Measurements from ENCODE around the gene ADCY5. TPM values are rescaled to one million over a fixed set of nuclear protein-coding genes. Genes with fewer than 3 reads are reported as not detected.

The ADCY5 gene
- total RNA-seq, 1 donor from 2014 or later: 4.0 TPM

DNA sequence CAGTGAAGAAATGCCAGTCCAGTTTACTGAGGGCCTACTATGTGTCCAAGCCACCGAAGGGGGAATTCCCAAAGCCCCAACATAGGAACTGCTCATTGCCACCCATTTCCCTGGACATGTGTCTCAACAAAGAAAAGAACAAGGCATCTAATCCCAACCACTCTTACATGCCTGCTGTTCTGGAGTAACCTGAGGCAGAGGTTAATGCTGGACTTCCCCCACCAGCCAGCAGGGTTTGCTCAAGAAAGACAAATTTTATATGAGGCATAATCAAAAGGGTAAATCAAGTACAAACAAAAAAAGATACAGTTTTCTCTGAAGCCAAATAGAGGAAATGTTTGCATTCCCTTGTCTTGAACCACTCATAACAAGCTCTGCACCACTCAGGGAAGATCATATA is 4.1 kb downstream of the ADCY5 start:
- intact Hi-C loops (cut with DNase I): no loop called here
- Histone ChIP-seq H3K9me3 (no peaks in the 10 kb centered on the region), H3K27ac (no peak overlapping the region), H3K4me1 (peaks cover 8% of the 10 kb centered on the region), H3K36me3 (no peaks in the 10 kb centered on the region), H3K4me3 (no peak overlapping the region), H3K27me3 (peaks cover 20% of the 10 kb centered on the region)
- ATAC-seq: no peak
- no peak for DNase-seq
- TF ChIP-seq CTCF (IDR thresholded peaks at IDR 0.05): no peak

DNA sequence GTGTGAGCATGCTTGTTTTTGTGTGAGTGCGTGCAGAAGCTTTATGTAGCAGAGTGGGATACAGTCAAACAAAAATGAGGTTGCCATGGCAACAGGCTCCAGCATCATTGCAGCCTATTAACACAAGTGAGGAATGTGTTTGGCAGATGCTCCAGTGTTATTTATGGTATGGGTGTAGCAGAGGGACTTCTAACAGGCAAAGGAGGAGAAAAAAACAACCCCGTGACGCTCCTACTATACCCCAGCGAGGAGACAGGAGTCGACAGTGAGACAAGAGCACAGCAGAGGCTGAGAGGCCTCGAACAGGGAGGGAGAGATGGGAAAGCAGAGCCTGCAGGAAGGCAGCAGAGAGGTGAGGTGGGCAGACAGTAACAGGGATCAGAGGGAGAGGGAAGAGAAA is 4.9 kb downstream of the ADCY5 start:
- Histone ChIP-seq H3K9me3 (no peaks in the 10 kb centered on the region), H3K4me3 (no peak overlapping the region), H3K27me3 (peaks cover 19% of the 10 kb centered on the region), H3K27ac (no peak overlapping the region), H3K36me3 (no peaks in the 10 kb centered on the region), H3K4me1 (peaks cover 8% of the 10 kb centered on the region)
- intact Hi-C loops (cut with DNase I): no loop called here
- DNase-seq (no peak), ATAC-seq (no peak)
- TF ChIP-seq CTCF (IDR thresholded peaks at IDR 0.05): no peak

GRCh38 chr3:123442908-123443307 is 6.0 kb downstream of the ADCY5 start:
- H3K4me1 ChIP-seq: no peaks in the 10 kb centered on the region
- TF ChIP-seq CTCF (IDR thresholded peaks at IDR 0.05): no peak
- no peak overlapping the region for H3K27ac ChIP-seq
- H3K36me3 ChIP-seq: no peaks in the 10 kb centered on the region
- H3K27me3 ChIP-seq: peaks cover 11% of the 10 kb centered on the region
- intact Hi-C loops (cut with DNase I): no loop called here
- DNase-seq (no peak), ATAC-seq (no peak)
- no peaks in the 10 kb centered on the region for H3K9me3 ChIP-seq
- H3K4me3 ChIP-seq: no peak overlapping the region

DNA sequence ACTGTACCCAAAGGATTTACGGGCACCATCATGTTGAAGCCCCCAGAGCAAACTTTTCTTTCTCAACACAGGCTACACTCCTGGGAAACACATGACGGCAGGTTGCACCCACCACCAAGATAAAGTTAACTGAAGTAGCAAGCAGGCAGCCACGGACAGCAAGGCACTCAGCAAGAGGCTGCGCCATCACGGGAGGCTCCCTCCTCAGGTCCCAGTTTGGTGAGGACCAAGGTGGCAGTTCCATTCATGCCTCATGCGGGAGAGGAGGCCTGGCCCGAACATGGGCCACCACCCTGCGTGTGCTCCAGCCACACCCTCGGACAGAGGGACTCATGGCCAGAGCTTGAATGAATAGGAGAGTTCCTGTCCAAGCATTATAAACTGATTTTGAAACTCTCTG is 6.8 kb downstream of the ADCY5 start:
- Histone ChIP-seq H3K27ac (no peak overlapping the region), H3K27me3 (peaks cover 4% of the 10 kb centered on the region), H3K9me3 (no peaks in the 10 kb centered on the region), H3K4me3 (no peak overlapping the region), H3K36me3 (no peaks in the 10 kb centered on the region), H3K4me1 (no peaks in the 10 kb centered on the region)
- DNase-seq (no peak), ATAC-seq (no peak)
- no peak for TF ChIP-seq CTCF (IDR thresholded peaks at IDR 0.05)
- intact Hi-C loops (cut with DNase I): no loop called here

- DNase-seq (no peak), ATAC-seq (no peak)
- intact Hi-C loops (cut with DNase I): no loop called here
- Histone ChIP-seq H3K27ac (no peak overlapping the region), H3K9me3 (no peaks in the 10 kb centered on the region), H3K36me3 (no peaks in the 10 kb centered on the region), H3K27me3 (no peaks in the 10 kb centered on the region), H3K4me3 (no peak overlapping the region), H3K4me1 (no peaks in the 10 kb centered on the region)
- no peak for TF ChIP-seq CTCF (IDR thresholded peaks at IDR 0.05)
Measured at GRCh38 chr3:123439806-123440580, 8.9 kb downstream of the ADCY5 start.
